HL-60 (cell line): Measurements from ENCODE around the gene TECTB.

Source experiments
- DNase-seq, 2 experiments: peaks; one replicate each; pipeline ENCODE4 v3.0.0-alpha.2; 2010 to 2020; ENCODE audit warnings: low read depth in 1 of 2, low spot score in 1 of 2
- H3K27ac ChIP-seq: fragments of 250-450 bp; sonication (Bioruptor Pico); replicated peaks from 2 replicates; pipeline ENCODE4 v1.5.1; 2020; ENCODE audit warnings: mild to moderate bottlenecking, moderate library complexity
- H3K27me3 ChIP-seq: fragments of 250-450 bp; sonication (Bioruptor Pico); 2 replicates; pipeline ENCODE4 v1.5.1; 2021; ENCODE audit warnings: mild to moderate bottlenecking, moderate library complexity; ENCODE audit not compliant: insufficient read depth, poor library complexity, severe bottlenecking
- H3K4me3 ChIP-seq: replicated peaks from 2 replicates; pipeline ENCODE4 v1.5.1; 2011; ENCODE audit warnings: mild to moderate bottlenecking, control low read depth, low read length; ENCODE audit not compliant: insufficient read depth
- CTCF ChIP-seq: IDR thresholded peaks from one replicate; pipeline ENCODE4 v1.5.1; 2011; ENCODE audit warnings: low read length, control low read depth, inconsistent platforms; ENCODE audit not compliant: insufficient read depth
- GABPA ChIP-seq: IDR thresholded peaks from 2 replicates; pipeline ENCODE4 v1.6.1; 2012; ENCODE audit warnings: low read depth
- POLR2AphosphoS5 ChIP-seq: IDR thresholded peaks from 2 replicates; pipeline ENCODE4 v1.6.1; 2012; ENCODE audit warnings: low read depth
- SPI1 ChIP-seq: IDR thresholded peaks from 2 replicates; pipeline ENCODE4 v1.6.1; 2012; ENCODE audit warnings: low read depth, mild to moderate bottlenecking, borderline replicate concordance
- TF ChIP-seq, protein P1 (sequence below): IDR thresholded peaks from 2 replicates; pipeline ENCODE4 v1.6.1; 2012; ENCODE audit warnings: low read depth; ENCODE audit not compliant: insufficient replicate concordance

TECTB gene

GRCh38 chr10:112262546-112262945 lies 20.7 kb upstream of the TECTB start:
- no peak for DNase-seq
- Histone ChIP-seq H3K4me3 (no peak overlapping the region), H3K27ac (no peak overlapping the region), H3K27me3 (peaks cover 3% of the 10 kb centered on the region)
- TF ChIP-seq CTCF (no peak), POLR2AphosphoS5 (no peak), GABPA (no peak), SPI1 (no peak)
- TF ChIP-seq, protein P1, sequence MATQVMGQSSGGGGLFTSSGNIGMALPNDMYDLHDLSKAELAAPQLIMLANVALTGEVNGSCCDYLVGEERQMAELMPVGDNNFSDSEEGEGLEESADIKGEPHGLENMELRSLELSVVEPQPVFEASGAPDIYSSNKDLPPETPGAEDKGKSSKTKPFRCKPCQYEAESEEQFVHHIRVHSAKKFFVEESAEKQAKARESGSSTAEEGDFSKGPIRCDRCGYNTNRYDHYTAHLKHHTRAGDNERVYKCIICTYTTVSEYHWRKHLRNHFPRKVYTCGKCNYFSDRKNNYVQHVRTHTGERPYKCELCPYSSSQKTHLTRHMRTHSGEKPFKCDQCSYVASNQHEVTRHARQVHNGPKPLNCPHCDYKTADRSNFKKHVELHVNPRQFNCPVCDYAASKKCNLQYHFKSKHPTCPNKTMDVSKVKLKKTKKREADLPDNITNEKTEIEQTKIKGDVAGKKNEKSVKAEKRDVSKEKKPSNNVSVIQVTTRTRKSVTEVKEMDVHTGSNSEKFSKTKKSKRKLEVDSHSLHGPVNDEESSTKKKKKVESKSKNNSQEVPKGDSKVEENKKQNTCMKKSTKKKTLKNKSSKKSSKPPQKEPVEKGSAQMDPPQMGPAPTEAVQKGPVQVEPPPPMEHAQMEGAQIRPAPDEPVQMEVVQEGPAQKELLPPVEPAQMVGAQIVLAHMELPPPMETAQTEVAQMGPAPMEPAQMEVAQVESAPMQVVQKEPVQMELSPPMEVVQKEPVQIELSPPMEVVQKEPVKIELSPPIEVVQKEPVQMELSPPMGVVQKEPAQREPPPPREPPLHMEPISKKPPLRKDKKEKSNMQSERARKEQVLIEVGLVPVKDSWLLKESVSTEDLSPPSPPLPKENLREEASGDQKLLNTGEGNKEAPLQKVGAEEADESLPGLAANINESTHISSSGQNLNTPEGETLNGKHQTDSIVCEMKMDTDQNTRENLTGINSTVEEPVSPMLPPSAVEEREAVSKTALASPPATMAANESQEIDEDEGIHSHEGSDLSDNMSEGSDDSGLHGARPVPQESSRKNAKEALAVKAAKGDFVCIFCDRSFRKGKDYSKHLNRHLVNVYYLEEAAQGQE = no peak

DNA sequence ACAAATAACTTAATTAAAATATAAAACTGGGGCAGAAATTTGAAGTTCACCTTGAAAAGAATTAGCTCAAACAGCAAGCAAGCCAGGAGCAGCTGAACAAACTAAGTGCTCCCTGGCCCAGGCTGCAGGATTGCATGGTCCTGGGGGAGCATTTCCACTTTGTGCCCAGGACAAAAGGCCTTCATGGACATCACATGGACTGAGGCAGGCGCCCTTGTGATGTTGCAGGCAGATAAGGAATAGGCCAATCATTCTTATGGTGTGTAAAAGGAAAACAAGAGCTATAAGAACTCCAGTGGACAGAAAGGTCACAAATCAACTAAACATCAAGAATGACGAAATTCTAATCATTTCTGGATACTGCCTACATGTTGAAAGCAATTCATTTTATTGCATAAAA lies 17.5 kb upstream of the TECTB start:
- no peak for TF ChIP-seq SPI1
- no peak for TF ChIP-seq GABPA
- TF ChIP-seq, protein P1 = no peak
- no peak for TF ChIP-seq POLR2AphosphoS5
- TF ChIP-seq CTCF = no peak
- no peak for DNase-seq
- Histone ChIP-seq H3K4me3 (no peak overlapping the region), H3K27me3 (peaks cover under 1% of the 10 kb centered on the region), H3K27ac (no peak overlapping the region)

DNA sequence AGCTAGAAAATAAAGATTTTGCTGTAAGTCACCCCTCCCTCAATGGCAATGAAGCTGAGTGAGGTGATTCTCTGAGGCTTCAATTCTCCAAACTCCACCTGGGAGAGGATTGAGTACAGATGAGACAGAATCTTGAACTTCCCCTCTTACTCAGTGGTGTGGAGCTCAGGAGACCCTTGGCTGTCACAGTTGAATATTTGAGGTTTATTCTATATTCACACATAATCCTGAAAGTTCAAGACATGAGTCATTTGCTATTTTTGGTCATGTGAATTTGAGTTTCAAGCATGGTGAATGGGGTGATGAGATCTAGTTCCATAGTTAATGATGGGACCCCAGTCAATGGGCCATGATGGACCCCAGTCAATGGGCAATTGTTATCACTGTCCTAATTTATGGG lies 13.9 kb upstream of the TECTB start:
- Histone ChIP-seq H3K4me3 (no peak overlapping the region), H3K27me3 (no peaks in the 10 kb centered on the region), H3K27ac (no peak overlapping the region)
- TF ChIP-seq SPI1 = no peak
- TF ChIP-seq, protein P1 = no peak
- no peak for TF ChIP-seq POLR2AphosphoS5
- TF ChIP-seq CTCF = no peak
- TF ChIP-seq GABPA = no peak
- no peak for DNase-seq
